Renal cortical epithelial cell (primary cell): ENCODE results near the gene FRMD4B. TPM values are rescaled to one million over a fixed set of nuclear protein-coding genes. Genes with fewer than 3 reads are reported as not detected.
A peak's percentile ranks its signal among the peaks of the same experiment; 100 is the strongest.

Experiments
- DNase-seq: peaks from one replicate; pipeline ENCODE4 v3.0.0-alpha.2; 2011; ENCODE audit warnings: low read depth
- total RNA-seq: library from RNA; depleted of rRNA; stranded (reverse); fragments of >200 nt; gene quantifications from 2 replicates; pipeline ENCODE4 v1.2.3, GENCODE V29; 2014

The FRMD4B gene
- total RNA-seq, 1 donor from 2014 or later: 24.5 TPM

DNA sequence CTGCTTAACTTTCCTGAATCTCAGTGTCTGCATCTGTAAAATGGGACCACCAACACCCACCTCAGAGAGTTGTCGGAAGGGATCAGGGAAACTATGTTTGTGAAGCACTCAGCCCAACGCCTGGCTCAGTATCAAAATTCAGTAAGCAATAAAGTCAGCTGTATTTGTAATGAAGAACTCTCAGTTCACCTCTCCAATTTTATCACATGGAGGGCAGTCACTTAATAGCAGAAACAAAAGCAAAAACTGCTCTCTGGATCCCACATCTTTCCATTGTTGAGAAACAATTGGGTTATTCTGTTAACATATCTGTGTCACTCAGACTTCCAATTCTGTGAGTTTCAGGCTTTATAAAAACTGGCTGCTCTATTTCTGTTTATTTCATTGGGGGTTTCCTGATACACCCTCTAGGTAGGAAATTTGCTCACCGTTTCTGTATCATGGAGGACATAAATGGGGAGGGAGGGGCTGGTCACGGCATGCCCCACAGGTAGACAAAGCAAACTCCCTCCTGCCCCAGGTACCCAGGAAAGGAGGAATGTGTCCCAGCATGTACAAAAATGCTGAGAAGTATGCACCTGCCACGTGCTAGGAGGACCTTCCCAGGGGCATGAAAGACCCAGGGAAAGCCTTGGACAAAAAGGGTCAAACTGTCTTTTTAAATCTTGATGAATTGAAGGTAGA lies 182.1 kb downstream of the FRMD4B start:
- no peak for DNase-seq

DNA sequence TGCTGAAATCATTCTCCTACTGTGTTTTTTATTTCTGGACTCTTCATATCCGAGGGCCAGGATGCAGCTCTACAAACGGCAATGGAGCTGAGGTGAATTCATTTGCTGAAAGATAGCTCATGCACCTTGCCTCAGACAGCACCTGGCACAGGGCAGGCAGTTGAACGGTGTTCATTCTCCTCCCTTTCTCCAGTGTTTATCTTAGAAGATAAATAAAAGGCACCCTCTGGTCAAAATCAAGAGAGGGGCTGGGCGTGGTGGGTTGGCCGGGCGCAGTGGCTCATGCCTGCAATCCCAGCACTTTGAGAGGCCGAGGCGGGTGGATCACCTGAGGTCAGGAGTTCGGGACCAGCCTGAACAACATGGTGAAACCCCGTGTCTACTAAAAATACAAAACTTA lies 184.2 kb downstream of the FRMD4B start:
- no peak for DNase-seq

DNA sequence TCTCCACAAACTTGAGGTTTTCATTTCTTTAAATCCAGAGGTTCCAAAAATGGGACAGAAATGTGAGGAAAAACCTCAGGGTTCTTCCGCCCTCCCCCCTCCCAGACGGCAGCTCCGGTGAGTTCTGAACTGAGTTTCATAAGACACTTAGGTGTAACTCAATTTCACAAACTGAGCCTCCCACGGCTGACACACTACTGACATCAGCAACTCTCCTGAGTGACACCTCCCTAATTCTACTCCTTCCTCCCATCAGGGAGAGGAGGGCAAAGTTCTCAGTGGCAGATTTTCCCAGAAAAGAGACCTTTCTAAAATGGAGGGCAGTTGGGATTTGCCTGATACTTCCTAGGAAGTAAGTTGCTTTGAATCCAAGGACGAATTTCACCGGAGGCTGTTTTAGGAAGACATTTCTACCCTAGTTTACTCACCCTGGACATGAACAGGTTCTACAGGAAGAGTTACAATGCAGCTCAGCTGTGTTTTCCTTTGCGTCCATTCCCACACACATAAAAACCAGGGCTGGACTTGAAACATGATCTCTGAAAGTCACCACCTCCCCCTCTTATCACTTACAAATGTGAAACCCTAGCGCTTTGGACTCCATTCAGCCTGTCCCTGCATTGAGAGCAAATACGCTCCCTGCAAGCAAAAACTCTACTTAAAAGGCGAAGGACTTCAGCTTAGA lies 185.4 kb downstream of the FRMD4B start:
- peak; percentile 91 for DNase-seq

DNA sequence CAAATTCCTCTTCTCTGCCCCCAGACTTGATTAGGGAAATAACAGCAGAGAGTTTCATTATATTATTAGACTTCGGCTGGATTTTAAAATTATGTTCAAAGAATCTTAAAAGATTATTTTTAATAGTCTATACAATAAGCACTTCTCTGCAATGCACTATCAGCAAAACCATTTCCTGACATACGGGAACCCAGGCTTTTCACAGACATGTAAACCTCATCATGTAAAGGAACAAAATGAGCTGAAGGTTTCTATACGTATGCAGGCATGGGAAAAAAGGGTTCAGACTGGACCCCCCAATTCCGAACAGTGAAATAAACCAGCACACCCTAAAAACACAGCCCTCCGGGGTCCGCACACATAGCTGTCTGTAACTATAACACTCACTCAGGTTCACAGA lies 185.9 kb downstream of the FRMD4B start:
- no peak for DNase-seq

DNA sequence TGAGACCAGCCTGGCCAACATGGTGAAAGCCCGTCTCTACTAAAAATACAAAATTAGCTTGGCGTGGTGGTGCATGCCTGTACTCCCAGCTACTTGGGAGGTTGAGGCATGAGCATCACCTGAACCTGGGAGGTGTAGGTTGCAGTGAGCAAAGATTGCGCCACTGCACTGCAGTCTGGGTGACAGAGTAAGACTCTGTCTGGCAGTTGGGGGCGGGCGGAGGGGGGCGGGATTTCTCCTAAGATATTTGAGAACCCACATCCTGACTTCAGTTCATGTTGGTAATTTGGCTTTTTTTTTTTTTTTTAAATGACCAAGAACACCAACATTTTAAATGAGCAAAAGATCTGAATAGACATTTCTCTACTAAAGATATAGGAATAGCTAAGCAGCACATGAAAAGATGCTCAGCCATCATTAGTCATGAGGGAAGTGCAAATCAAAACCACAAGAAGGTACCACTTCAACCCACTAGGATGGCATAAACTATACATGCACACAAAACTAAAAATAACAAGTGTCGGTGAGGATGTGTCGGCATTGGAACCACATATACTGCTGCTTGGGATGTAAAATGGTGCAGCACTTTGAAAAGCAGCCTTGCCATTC lies 187.9 kb downstream of the FRMD4B start:
- DNase-seq: no peak

DNA sequence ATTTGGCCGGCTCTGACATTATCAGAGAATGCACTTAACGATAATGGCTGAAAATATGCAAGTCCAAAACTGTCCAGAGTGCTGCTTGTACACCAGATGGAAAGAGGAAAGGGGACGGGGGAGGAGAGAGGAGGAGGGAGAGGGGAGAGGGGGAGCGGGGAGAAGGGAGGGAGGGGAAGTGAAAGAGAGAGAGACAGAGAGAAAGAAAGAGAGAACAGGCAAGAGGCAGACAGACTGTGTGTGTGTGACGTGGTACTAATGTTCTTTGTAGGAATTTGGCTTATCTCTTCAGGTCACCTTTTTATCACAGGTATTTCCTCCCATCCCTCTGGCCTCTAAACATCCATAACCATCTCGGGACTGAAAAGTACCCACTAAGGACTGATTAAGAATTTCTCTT lies 188.4 kb downstream of the FRMD4B start:
- DNase-seq: no peak

DNA sequence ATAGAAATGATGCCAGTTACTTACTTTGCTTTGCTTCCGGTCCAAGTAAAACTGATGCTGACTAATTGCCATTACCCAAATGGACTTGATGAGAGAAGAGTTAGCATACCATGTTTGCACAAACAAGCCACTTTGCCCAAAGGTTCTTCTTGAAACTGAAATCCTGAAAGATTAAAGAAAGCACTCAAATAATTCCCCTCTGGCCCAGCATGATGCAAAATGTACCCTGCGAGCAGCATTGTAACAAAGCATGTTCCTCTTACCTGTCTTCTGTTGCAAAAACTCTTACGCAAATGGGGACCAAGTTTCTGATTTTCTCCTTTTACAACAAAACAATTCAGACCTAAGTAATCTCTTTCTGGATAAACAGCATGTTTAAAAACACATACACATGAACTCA lies 189.0 kb downstream of the FRMD4B start:
- no peak for DNase-seq

DNA sequence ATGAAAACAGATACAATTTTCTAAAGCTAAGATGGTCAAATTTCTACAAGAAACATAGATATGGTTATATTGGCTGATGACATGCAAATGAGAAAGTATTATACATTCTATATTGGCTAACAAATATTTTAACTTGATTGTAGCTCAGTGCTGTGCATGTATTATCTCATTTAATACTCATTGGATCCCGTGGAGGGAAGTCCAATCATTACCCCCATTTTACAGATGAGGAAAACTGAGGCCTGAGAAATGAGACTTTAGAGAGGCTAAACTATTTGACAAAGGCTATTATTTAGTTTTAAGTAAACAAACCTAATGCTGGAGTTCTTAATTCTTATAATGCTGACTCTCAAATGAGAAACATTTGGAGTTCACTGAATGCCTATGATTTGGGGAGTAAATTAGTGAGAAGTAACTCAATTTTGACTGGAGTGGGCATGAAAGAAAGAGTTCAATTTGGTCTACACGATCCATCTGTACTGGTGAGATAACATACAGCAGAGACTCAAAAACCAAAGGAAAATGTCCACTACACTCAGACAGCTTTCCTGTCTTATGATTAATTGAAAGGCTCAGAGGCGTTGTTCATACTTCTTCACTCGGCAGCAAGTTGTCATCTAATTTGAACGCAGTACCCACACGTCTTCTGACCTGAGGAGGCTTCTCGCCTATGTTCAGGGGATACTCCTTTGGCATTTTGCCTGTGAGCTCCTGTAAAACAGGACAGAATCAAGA lies 191.3 kb downstream of the FRMD4B start:
- DNase-seq: no peak

DNA sequence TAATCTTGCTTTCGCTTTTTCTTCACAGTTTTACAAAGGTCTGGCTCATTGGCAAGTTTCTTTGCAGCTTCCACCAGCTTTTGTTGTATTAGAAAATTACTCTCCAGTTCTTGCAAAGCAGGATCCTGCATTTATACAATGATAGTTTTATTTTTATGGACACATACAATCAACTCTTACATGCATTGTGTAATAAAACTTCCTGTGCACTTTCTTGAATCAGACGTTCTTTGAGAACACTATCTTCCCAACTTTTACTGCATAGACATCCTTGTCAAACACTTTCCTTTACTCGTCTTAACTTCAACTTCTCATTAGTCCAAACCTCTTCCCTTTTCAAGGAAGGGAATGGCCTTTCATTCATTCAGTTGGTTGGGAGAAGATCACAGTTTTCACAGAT lies 192.1 kb downstream of the FRMD4B start:
- DNase-seq: no peak

DNA sequence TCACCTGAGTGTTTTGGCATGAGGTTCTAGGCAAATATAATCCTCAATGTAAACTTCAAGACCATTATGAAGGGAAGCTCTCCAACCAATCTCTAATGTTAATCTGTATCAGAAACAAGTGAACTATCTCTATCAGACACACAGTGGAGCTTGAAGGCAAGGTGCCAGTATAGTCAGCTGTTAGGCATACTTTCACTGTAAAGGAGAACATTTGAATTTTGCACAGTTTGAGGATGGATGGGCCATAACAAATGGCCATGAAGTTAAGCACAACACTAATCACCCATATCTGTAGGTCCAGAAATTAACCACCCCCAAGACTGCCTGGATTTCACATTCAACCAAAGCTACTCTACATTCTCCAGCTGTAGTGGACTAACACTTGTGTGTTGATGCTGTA lies 194.4 kb downstream of the FRMD4B start:
- no peak for DNase-seq

DNA sequence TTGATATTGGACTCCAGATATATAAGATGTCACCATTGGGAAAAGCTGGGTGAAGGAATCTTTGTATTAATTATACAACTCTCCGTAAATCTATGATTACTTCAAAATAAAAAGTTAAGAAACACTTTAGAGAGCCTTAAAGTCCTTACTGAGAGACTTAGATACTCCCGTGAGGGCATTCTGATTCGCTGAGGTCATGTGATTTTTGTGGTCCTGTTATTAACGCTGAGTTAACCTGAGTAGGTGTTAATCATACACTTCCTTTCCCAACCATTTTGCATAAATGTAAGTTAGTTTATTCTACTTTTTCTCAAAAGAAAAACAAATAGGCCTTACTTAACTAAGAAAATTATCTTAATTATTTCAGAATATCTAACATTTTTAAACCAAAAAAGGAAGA lies 196.4 kb downstream of the FRMD4B start:
- no peak for DNase-seq

DNA sequence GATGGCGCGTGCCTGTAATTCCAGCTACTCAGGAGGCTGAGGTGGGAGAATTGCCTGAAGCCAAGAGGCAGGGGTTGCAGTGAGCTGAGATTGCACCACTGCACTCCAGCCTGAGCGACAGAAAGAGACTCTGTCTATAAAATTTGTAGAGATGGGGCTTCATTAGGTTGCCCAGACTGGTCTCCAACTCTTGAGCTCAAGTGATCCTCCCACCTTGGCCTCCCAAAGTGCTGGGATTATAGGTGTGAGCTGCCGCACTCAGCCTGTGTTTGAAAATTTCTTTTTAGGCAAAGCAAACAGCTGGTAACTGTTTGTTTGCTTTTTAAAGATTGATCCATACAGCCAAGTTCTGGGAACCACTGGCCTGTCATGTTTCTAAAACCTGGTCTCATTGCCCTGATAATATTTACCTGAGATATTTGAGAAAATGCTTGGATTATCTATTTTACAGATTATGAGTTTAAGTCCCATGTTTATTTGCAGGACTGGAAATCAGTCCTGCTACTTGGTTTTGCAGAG lies 199.3 kb downstream of the FRMD4B start:
- no peak for DNase-seq

DNA sequence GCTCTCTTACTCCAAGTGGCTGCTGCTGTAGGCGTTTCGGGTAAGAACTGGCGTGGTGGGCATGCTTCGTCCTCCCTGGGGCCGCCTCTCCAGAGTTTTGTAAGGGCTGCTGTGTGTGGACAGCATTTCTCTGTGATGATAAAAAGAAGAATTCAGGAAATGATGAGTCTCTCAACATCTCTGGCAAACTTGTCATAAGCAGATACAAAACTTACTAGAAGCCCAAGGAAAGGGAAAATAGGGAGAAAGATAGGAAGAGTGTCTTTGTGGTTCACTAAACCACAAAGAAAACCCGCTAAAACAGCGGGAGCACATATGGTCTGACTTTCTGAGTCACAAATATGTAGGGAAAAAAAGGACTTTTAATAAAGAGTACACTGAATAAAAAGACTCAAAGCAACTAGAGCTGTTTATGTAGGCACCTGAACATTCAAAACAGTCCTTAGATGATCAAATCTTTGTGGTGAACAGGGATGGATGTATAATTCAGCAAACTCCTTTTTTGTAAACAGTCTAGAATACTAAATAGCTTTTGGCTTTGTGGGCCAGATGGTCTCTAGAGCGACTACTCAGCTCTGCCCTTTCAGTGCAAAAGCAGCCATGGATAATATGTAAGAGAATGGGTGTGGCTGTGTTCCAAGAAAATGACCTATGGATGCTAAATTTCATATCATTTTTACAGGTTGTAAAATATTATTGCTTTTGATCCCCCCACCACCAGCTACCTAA lies 203.1 kb downstream of the FRMD4B start:
- DNase-seq: no peak

DNA sequence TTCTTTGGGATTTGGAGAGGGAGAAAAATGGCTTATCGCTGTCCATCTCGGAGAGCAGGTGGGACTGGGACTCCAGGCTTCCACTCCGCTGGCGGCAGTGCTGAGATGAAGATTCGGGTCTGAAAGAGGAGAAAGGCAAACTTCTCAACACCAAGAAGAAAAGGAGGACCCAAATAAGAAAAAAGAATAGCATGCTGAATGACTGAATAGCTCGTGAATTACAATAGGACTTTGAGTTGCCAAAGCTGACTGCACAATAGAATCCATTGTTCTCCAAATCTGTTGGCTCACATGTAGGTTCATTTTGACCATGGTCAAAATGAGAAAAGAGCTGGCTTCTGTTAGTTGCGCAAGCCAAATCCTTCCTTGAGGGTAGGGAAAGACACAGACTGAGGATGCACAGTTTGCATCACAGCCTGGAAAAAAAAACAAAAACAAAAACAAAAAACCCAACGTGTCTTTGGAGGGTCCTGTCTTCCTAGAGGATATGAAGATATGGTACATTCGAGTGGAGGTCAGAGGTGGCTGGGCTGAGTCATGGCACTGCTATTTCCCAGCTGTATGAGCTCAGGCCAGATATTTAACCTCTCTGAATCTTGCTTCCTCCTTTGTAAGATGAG lies 204.2 kb downstream of the FRMD4B start:
- peak; percentile 62 for DNase-seq

DNA sequence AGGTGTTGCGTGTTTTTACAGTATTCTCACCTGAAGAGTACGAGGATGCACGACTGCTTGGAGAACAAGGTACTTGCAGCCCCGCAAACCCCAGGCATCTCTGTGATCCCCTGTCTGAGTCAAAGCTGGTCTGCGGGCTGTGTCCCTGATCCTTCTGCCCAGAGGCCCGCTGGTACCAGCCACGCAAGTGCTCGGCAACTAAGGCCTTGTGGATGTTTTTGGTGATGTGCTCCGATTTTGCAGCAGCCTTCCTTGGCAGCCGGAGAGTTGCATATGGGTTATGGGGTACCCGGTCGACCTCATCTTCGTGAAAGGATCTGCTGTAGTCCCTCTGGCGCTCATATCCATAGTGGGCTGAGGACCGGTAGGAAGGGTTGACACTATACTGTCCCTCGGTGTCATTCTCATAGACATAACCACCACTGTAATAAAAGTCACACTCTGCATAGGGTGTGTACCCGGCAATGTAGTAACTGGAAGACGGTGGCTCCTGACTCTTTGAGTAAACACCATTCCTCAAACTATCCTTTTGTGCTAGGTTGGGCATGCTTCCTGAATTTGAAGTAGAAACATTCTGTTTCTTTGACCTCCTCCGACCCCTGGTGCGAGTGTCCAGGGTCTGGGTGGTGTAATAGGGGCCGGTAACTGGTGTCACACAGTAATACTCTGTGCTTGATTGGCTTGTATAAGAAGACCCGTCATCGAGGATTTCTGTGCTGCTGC lies 204.9 kb downstream of the FRMD4B start:
- DNase-seq: no peak

DNA sequence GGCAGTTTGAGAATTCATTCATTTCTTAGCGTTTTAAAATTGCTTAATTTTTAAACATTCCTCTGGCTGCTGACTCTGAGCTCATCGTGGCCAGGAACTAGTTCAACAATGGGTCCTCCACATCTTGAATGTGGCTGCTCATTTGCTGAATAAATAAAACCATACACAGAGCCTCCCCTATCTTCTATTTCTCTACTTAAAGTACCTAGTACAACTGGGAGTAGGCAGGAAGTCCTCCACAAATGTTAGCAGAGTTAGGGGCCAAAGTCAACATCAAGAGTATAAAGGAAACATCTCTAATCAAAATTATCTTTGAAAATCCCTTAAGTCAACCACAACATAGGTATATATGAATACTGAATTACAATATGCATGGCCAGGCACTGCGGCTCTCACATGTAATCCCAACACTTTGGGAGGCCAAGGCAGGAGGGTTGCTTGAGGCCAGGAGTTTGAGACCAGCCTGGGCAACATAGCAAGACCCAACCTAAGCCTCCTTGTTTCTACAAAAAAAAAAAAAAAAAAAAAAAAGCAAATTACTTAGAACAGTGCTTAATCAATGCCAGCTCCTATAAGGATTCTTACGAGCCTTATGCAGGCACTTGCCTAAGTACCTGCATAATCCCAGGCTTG lies 206.0 kb downstream of the FRMD4B start:
- DNase-seq: no peak

DNA sequence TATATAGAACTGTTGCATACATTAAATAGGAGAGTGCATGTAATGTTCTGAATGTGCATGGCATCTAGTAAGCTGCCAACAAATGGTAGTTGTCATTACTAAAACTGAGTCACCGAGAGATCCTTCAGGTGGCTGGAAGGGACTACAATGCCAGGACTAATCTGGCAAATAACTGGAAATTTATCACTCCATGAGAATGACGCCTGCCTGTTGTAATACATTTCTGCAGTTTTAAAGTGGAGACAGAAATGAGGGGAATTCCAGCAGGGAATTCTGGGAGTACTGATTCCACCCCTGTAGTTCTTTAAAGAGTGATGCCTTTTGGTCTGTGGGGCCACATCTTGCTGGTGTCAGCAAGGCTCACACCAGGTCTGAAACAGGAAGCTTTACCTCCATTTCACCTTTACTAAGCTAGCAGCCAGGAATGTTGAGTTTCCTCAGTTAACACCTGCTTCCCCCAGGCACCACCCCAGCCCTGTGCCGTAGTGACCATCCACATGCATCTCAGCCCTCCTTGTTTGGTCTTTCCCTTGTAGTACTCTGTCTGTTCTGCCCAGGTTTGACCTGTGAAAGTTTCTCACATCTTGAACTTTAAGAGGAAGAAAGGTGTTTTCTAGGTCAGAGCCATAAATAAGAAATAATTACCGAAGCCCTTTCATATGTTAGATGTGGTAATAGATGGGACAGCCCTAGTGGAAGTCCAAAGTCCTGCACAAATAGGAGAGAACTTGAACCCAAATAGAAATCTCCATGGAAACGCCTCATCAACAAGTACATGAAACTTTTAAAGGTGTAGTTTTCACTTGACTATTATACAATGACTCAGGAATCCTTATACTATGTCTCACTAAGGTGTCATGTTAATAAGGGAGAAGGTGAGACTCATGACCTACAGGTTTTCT lies 206.8 kb downstream of the FRMD4B start:
- DNase-seq: peak; percentile 94

DNA sequence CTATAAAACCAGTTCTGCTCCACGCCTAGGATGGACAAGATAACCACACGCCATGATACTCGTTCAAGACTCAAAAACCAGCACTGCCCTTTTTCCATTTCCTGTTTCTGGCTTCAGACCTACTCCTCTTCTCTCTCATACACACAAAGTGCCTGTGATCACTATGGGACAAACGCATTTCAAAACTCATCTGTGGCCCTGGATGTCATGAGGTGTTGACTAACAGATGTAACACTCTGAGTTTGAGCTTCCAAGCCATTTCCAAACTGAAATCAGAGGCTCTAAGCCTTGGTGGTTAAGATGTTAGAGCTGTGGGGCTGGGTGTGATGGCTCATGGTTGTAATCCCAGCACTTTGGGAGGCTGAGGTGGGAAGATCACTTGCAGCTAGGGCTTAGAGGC lies 207.8 kb downstream of the FRMD4B start:
- no peak for DNase-seq
